H1 (cell line): ENCODE measurements around the gene WDR64.
"Not testable (repeated sequence)": the region's sequence is repeated elsewhere in the genome, so short reads cannot be mapped to it uniquely, and the experiment has no call there.

Experiments
- BRCA1 ChIP-seq: IDR thresholded peaks from 2 replicates; pipeline ENCODE4 v1.6.1; 2012; ENCODE audit warnings: low read depth, low read length, improper control_type of control experiment
- CEBPB ChIP-seq: IDR thresholded peaks from 2 replicates; pipeline ENCODE4 v1.6.1; 2012; ENCODE audit warnings: low read depth, low read length
- CHD2 ChIP-seq: IDR thresholded peaks from 2 replicates; pipeline ENCODE4 v1.6.1; 2012; ENCODE audit warnings: low read length, improper control_type of control experiment
- CTCF ChIP-seq, 3 experiments: IDR thresholded peaks; 1 replicate in 2 of 3; 2 replicates in 1 of 3; pipeline versions ENCODE4 v1.5.1 to v1.6.1; 2011; ENCODE audit warnings: low read length in 3 of 3, mild to moderate bottlenecking in 3 of 3, inconsistent platforms in 2 of 3, low read depth in 1 of 3, moderate library complexity in 1 of 3; ENCODE audit not compliant: insufficient read depth in 1 of 3; ENCODE audit errors: control extremely low read depth in 1 of 3
- EP300 ChIP-seq, 2 experiments: IDR thresholded peaks; 1 replicate in 1 of 2; 2 replicates in 1 of 2; pipeline ENCODE4 v1.6.1; 2011 to 2012; ENCODE audit warnings: low read depth in 2 of 2, low read length in 2 of 2, mild to moderate bottlenecking in 2 of 2, borderline replicate concordance in 1 of 2, inconsistent platforms in 1 of 2, moderate library complexity in 1 of 2
- POLR2AphosphoS5 ChIP-seq: IDR thresholded peaks from 2 replicates; pipeline ENCODE4 v1.6.1; 2011; ENCODE audit warnings: low read depth, low read length
- POU5F1 ChIP-seq: IDR thresholded peaks from 2 replicates; pipeline ENCODE4 v1.6.1; 2011; ENCODE audit warnings: low read depth, mild to moderate bottlenecking, low read length, moderate library complexity
- RAD21 ChIP-seq, 2 experiments: IDR thresholded peaks in 1 of 2; conservative IDR thresholded peaks in 1 of 2; 2 replicates each; pipeline ENCODE4 v1.6.1; 2011; ENCODE audit warnings: low read depth in 2 of 2, low read length in 2 of 2, improper control_type of control experiment in 1 of 2, inconsistent platforms in 1 of 2, mild to moderate bottlenecking in 1 of 2, moderate library complexity in 1 of 2
- SP1 ChIP-seq: IDR thresholded peaks from 2 replicates; pipeline ENCODE4 v1.6.1; 2011; ENCODE audit warnings: low read depth, low read length
- SP2 ChIP-seq: IDR thresholded peaks from 2 replicates; pipeline ENCODE4 v1.6.1; 2012; ENCODE audit warnings: mild to moderate bottlenecking, low read length, inconsistent platforms
- TCF12 ChIP-seq: IDR thresholded peaks from 2 replicates; pipeline ENCODE4 v1.6.1; 2011; ENCODE audit warnings: low read depth, mild to moderate bottlenecking, low read length
- TEAD4 ChIP-seq: IDR thresholded peaks from 2 replicates; pipeline ENCODE4 v1.6.1; 2012; ENCODE audit warnings: low read depth, low read length, inconsistent platforms, mixed read lengths

- TF ChIP-seq CTCF (IDR thresholded peaks at IDR 0.05; ENCODE audit: control extremely low read depth in 1 of 3, insufficient read depth in 1 of 3, low read depth in 1 of 3, low read length in 3 of 3); TEAD4; EP300 (IDR thresholded peaks at IDR 0.05; ENCODE audit: borderline replicate concordance in 1 of 2, low read depth in 2 of 2, low read length in 2 of 2); CEBPB; RAD21 (IDR thresholded peaks at IDR 0.05 in 1 of 2, conservative IDR thresholded peaks at IDR 0.05 in 1 of 2; ENCODE audit: low read depth in 2 of 2, low read length in 2 of 2); POU5F1; SP2; SP1; BRCA1; CHD2; TCF12; POLR2AphosphoS5: not testable (repeated sequence)
These were observed 174.5 kb downstream of the WDR64 start for GRCh38 chr1:241826613-241827012.
